Vagina (tissue), 2 donors: ENCODE results near the gene RBPJL. TPM values are rescaled to one million over a fixed set of nuclear protein-coding genes. Genes with fewer than 3 reads are reported as not detected.

Source experiments
- DNase-seq, 2 donors: peaks; one replicate each; pipeline ENCODE4 v3.0.0-alpha.2; 2017; ENCODE audit errors: extremely low spot score in 2 of 2
- H3K27ac ChIP-seq: fragments of 200-600 bp; sonication (generic); one replicate; pipeline ENCODE4 v1.5.1; 2019
- H3K27me3 ChIP-seq: fragments of 200-600 bp; sonication (generic); one replicate; pipeline ENCODE4 v1.5.1; 2019
- H3K36me3 ChIP-seq, 2 donors: fragments of 200-600 bp; sonication (generic); one replicate each; pipeline ENCODE4 v1.5.1; 2017 to 2019
- H3K4me1 ChIP-seq: fragments of 200-600 bp; sonication (generic); one replicate; pipeline ENCODE4 v1.5.1; 2019
- H3K4me3 ChIP-seq, 2 donors: fragments of 200-600 bp; sonication (generic); 1 replicate in 1 of 2; 2 replicates in 1 of 2; pipeline ENCODE4 v1.5.1; 2016 to 2019
- H3K9me3 ChIP-seq: fragments of 200-600 bp; sonication (generic); one replicate; pipeline ENCODE4 v1.5.1; 2019
- POLR2A ChIP-seq, 2 donors: fragments of 450-650 bp; IDR thresholded peaks; one replicate each; pipeline ENCODE4 v1.6.1; 2017; ENCODE audit warnings: antibody characterized with exemption in 2 of 2, mild to moderate bottlenecking in 2 of 2, moderate library complexity in 2 of 2
- POLR2AphosphoS5 ChIP-seq, 2 donors: sonication (generic); formaldehyde crosslinking; IDR thresholded peaks; one replicate each; pipeline ENCODE4 v1.9.0; 2017; ENCODE audit warnings: antibody characterized with exemption in 2 of 2, mild to moderate bottlenecking in 2 of 2, low read depth in 1 of 2; ENCODE audit not compliant: insufficient read depth in 1 of 2
- intact Hi-C: fragments of 100-400 bp; cut with DNase I; formaldehyde crosslinking; loops from one replicate; pipeline ENCODE4 v1.15.1; 2023
- total RNA-seq: library from RNA; depleted of rRNA; stranded (reverse); fragments of >200 nt; gene quantifications from one replicate; pipeline ENCODE4 v1.2.3, GENCODE V29; 2016
- TF ChIP-seq, protein P1 (sequence below), 3 experiments: fragments of 450-650 bp in 2 of 3; fragments of 200-600 bp in 1 of 3; sonication (generic) in 1 of 3; IDR thresholded peaks; one replicate each; pipeline ENCODE4 v1.5.1; 2017 to 2019; ENCODE audit warnings: antibody characterized with exemption in 3 of 3, mild to moderate bottlenecking in 2 of 3, moderate library complexity in 2 of 3

RBPJL gene
- total RNA-seq, 1 donor from 2014 or later: not detected

DNA sequence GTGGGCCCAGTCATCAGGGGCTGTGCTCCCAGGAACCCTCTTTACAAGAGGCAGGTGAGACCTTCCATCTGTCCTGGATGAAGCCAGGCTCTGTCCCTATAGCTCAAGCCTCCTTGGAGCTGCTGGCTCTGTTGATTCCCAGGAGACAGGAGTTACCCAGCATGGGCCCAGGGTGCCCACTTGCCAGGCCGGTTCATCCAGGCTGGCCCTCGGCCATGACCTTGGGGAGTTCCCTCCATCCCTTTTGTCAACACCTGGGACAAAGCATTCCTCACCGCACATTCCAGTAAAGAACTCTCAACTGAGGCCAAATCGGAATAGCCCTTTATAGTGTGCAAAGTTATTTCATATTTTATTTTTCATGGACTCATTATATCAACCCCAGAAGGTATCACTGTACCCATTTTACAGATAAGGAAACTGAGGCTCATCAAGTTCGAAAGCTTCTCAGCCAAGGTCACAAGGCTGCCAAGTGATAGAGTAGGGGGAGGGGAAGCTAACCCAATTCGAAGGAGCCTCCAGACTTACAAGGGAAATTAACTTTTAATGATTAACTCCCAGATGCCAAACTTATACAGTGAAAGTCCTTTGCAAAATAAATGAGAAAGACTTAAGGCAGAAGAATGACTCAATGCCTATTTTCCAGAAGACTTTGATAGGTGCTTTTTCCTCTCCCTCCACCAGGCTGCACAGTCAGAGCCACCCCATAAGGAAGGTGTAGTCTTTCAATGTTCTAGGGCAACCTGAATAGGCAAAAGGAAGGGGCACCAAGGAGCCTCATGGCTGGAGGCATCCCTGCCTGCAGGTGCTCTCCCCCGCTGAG is 23.1 kb downstream of the RBPJL start:
- H3K9me3 ChIP-seq: no peaks in the 10 kb centered on the region
- intact Hi-C loops: no loop called here
- no peaks in the 10 kb centered on the region for H3K27me3 ChIP-seq
- H3K27ac ChIP-seq: no peak overlapping the region
- TF ChIP-seq POLR2AphosphoS5 (IDR thresholded peaks at IDR 0.05; ENCODE audit: insufficient read depth in 1 of 2, low read depth in 1 of 2) (no peak), POLR2A (IDR thresholded peaks at IDR 0.05) (no peak)
- TF ChIP-seq, protein P1, sequence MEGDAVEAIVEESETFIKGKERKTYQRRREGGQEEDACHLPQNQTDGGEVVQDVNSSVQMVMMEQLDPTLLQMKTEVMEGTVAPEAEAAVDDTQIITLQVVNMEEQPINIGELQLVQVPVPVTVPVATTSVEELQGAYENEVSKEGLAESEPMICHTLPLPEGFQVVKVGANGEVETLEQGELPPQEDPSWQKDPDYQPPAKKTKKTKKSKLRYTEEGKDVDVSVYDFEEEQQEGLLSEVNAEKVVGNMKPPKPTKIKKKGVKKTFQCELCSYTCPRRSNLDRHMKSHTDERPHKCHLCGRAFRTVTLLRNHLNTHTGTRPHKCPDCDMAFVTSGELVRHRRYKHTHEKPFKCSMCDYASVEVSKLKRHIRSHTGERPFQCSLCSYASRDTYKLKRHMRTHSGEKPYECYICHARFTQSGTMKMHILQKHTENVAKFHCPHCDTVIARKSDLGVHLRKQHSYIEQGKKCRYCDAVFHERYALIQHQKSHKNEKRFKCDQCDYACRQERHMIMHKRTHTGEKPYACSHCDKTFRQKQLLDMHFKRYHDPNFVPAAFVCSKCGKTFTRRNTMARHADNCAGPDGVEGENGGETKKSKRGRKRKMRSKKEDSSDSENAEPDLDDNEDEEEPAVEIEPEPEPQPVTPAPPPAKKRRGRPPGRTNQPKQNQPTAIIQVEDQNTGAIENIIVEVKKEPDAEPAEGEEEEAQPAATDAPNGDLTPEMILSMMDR (IDR thresholded peaks at IDR 0.05): no peak
- no peak for DNase-seq
- no peaks in the 10 kb centered on the region for H3K4me1 ChIP-seq
- no peak overlapping the region for H3K4me3 ChIP-seq
- peaks cover 3 to 63% of the 10 kb centered on the region in 2 donors for H3K36me3 ChIP-seq

DNA sequence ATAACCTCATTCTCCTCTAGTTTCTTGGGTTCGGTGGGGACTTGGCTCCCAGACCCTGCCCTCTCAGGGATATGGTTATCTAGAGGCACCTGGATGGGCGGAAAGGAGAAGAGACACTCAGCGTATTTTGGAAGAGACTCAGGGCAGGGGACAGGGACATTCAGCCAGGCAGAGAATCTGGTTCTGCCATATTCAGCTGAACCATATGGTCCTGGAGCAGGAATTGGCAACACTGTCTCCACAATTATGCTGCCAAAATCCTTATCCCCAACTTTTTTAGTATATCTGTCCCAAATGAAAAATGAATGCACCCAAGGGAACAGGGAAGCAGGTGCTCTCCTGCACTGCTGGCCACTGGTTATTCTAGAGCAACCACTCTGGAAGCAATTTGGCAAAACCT is 23.8 kb downstream of the RBPJL start:
- no peak for DNase-seq
- intact Hi-C loops: no loop called here
- H3K4me3 ChIP-seq: no peak overlapping the region
- peaks cover under 1% of the 10 kb centered on the region for H3K4me1 ChIP-seq
- H3K27ac ChIP-seq: no peak overlapping the region
- H3K9me3 ChIP-seq: no peaks in the 10 kb centered on the region
- H3K36me3 ChIP-seq: peaks cover 3 to 71% of the 10 kb centered on the region in 2 donors
- H3K27me3 ChIP-seq: no peaks in the 10 kb centered on the region
- TF ChIP-seq, protein P1 (IDR thresholded peaks at IDR 0.05): no peak
- TF ChIP-seq POLR2A (IDR thresholded peaks at IDR 0.05) (no peak), POLR2AphosphoS5 (IDR thresholded peaks at IDR 0.05; ENCODE audit: insufficient read depth in 1 of 2, low read depth in 1 of 2) (no peak)

DNA sequence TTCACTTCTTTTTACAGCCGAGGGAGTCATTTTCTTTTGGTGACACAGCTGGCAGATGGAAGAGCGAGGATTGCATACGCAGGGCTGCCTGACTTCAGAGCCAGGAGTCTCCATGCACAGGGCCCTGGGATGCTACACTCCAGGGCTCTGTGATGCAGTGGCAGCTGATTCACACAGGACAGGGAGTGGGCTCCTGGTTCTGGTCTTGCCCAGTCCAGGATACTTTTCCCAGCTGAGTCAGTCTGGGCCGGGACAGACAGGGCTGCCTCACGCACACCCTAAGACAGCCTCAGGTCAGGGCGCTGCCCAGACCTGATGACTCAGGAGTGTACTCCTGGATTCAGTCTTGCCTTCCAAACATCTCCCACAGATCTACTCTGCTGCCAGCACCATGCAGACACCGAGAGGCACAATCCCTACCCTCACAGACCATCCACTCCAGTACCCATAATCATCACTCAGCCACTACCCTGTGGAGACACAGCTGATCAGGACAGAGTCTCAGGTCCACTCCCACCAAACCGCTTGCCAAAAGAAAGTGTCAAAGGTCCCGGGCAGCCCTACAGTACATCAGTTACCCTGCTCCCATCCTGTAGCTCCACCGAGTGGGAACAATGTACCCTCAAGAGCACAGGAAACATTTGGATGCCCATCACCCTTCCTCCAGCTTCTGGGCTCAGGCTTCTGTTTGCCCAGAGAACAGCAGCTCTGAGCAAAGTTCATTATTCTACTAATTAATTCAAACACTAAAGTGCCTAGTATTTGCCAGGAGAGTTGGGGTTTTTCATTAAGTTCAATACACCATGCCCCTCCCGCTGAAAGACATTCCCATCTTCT is 30.1 kb downstream of the RBPJL start:
- Histone ChIP-seq H3K27ac (peak overlapping the region; percentile 81), H3K36me3 (peaks cover 0 to 25% of the 10 kb centered on the region in 2 donors), H3K27me3 (no peaks in the 10 kb centered on the region), H3K4me3 (no peak overlapping the region), H3K9me3 (no peaks in the 10 kb centered on the region), H3K4me1 (peaks cover 52% of the 10 kb centered on the region)
- no peak for DNase-seq
- intact Hi-C loops: no loop called here
- TF ChIP-seq POLR2AphosphoS5 (IDR thresholded peaks at IDR 0.05; ENCODE audit: insufficient read depth in 1 of 2, low read depth in 1 of 2) (peak; percentile 52 to 74), POLR2A (IDR thresholded peaks at IDR 0.05) (no peak)
- TF ChIP-seq, protein P1 (IDR thresholded peaks at IDR 0.05): no peak

DNA sequence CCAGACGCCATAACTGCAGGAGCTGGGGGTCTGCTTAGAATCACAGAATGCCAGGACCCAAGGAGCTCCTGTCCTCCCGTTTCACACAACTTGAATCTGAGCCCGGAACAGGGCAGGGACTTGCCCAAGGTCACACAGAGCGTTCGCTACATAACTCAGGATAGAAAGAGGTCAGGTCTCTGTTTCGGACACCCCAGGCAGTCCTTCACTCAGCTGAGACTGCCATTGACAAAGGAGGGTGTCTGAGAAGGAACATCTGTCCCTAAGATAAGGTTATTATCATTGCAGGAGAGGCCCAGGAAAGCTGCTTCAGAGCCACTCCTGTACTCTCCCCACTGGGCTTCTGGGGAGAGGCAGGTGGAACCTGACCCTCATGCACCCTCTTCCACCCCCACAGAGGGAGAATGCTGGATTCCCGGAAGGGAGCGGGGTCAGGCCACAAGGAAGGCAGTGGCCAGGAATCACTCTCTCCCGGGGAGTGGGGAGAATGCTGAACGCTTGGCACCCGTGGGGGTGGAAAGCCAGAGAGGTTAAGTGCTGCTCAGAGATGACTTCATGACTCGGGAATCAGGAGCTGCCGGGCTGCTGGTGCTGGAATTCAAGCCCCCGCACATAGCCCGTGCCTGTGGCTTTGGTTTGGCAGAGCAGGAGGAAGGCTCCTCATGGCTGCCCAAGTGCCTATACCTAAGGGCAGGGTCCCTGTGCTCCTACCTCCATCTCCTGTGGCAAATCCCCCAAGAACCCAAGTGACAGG is 30.9 kb downstream of the RBPJL start:
- TF ChIP-seq, protein P1 (IDR thresholded peaks at IDR 0.05): no peak
- peak in 1 of 2 donors; percentile 63 for TF ChIP-seq POLR2AphosphoS5 (IDR thresholded peaks at IDR 0.05; ENCODE audit: insufficient read depth in 1 of 2, low read depth in 1 of 2)
- no peak for DNase-seq
- Histone ChIP-seq H3K36me3 (peaks cover 0 to 18% of the 10 kb centered on the region in 2 donors), H3K27ac (peak overlapping the region; percentile 81), H3K4me3 (no peak overlapping the region), H3K9me3 (no peaks in the 10 kb centered on the region), H3K27me3 (no peaks in the 10 kb centered on the region), H3K4me1 (peaks cover 60% of the 10 kb centered on the region)
- intact Hi-C loops: no loop called here
